GM12891 (cell line): ENCODE measurements around the gene PPARA.

ENCODE experiments used
- DNase-seq: peaks from one replicate; pipeline ENCODE4 v3.0.0; 2011; ENCODE audit warnings: low spot score; ENCODE audit not compliant: insufficient read length
- FAIRE-seq: peaks from 2 replicates; lab custom pipeline; 2011; peaks lifted over from hg19 to GRCh38; lab: Jason Lieb, UNC
- PAX5 ChIP-seq: IDR thresholded peaks from 2 replicates; pipeline ENCODE4 v1.6.1; 2011; ENCODE audit warnings: low read length, moderate library complexity, mild to moderate bottlenecking; ENCODE audit not compliant: insufficient read depth, severe bottlenecking
- POLR2A ChIP-seq: IDR thresholded peaks from 2 replicates; pipeline ENCODE4 v1.6.1; 2011; ENCODE audit warnings: low read depth, low read length, control low read depth
- POLR2AphosphoS5 ChIP-seq: IDR thresholded peaks from 2 replicates; pipeline ENCODE4 v1.6.1; 2011; ENCODE audit warnings: low read depth, low read length, control low read depth
- POU2F2 ChIP-seq: IDR thresholded peaks from 2 replicates; pipeline ENCODE4 v1.6.1; 2011; ENCODE audit warnings: low read depth, mild to moderate bottlenecking, control low read depth, low read length, moderate library complexity
- SPI1 ChIP-seq: IDR thresholded peaks from 2 replicates; pipeline ENCODE4 v1.6.1; 2011; ENCODE audit warnings: low read depth, low read length, control low read depth
- TAF1 ChIP-seq: IDR thresholded peaks from 2 replicates; pipeline ENCODE4 v1.6.1; 2011; ENCODE audit warnings: low read depth, low read length, control low read depth

PPARA gene

GRCh38 chr22:46240907-46241306 lies 90.6 kb downstream of the PPARA start:
- no peak for DNase-seq
- no peak for TF ChIP-seq POLR2A
- no peak for TF ChIP-seq PAX5
- TF ChIP-seq TAF1: no peak
- TF ChIP-seq POLR2AphosphoS5: no peak
- no peak for TF ChIP-seq SPI1
- TF ChIP-seq POU2F2: no peak
- FAIRE-seq: no peak

- DNase-seq (no peak), FAIRE-seq (no peak)
Measured at GRCh38 chr22:46241396-46242007, 91.2 kb downstream of the PPARA start.

GRCh38 chr22:46242076-46242475 lies 91.8 kb downstream of the PPARA start:
- FAIRE-seq (no peak), DNase-seq (no peak)
- TF ChIP-seq SPI1 (no peak), PAX5 (no peak), POLR2A (no peak), POU2F2 (no peak), TAF1 (no peak), POLR2AphosphoS5 (no peak)

More at GRCh38 chr22:46241396-46242007, 91.2 kb downstream of the PPARA start:
- TF ChIP-seq PAX5: no peak
- no peak for TF ChIP-seq POLR2AphosphoS5
- TF ChIP-seq POU2F2: no peak
- TF ChIP-seq SPI1: no peak
- TF ChIP-seq POLR2A: no peak
- no peak for TF ChIP-seq TAF1

- FAIRE-seq: no peak
- TF ChIP-seq PAX5 (no peak), POLR2A (no peak), POU2F2 (no peak), SPI1 (no peak), POLR2AphosphoS5 (no peak), TAF1 (no peak)
Measured at GRCh38 chr22:46244771-46245170, 94.4 kb downstream of the PPARA start.

GRCh38 chr22:46245511-46245910 lies 95.2 kb downstream of the PPARA start:
- DNase-seq: no peak
- no peak for FAIRE-seq
- TF ChIP-seq POLR2AphosphoS5 (no peak), SPI1 (no peak), POLR2A (no peak), TAF1 (no peak), PAX5 (no peak), POU2F2 (no peak)

More at GRCh38 chr22:46244771-46245170, 94.4 kb downstream of the PPARA start:
- no peak for DNase-seq

GRCh38 chr22:46246178-46246577 lies 95.9 kb downstream of the PPARA start:
- DNase-seq: no peak
- TF ChIP-seq POLR2AphosphoS5 (no peak), PAX5 (no peak), POLR2A (no peak), POU2F2 (no peak), SPI1 (no peak), TAF1 (no peak)
- FAIRE-seq: no peak

- DNase-seq (no peak), FAIRE-seq (no peak)
- no peak for TF ChIP-seq POU2F2
- no peak for TF ChIP-seq TAF1
- TF ChIP-seq PAX5: no peak
- TF ChIP-seq POLR2AphosphoS5: no peak
- no peak for TF ChIP-seq SPI1
- no peak for TF ChIP-seq POLR2A
Measured at GRCh38 chr22:46247443-46247975, 97.2 kb downstream of the PPARA start.

- TF ChIP-seq POU2F2 (no peak), POLR2A (peak; percentile 81), PAX5 (no peak), TAF1 (peak; percentile 79), POLR2AphosphoS5 (peak; percentile 85), SPI1 (no peak)
- FAIRE-seq (peak; percentile 100), DNase-seq (peak; percentile 95)
Measured at GRCh38 chr22:46250035-46250782, 99.9 kb downstream of the PPARA start, which contains the start of gene CDPF1. Gene CDPF1 (minus strand): TSS chr22:46250293. CDS start chr22:46248284, 2,009 bp downstream.

GRCh38 chr22:46250783-46251125 lies 100.4 kb downstream of the PPARA start:
- DNase-seq (peak; percentile 44), FAIRE-seq (no peak)
- TF ChIP-seq SPI1: no peak
- TF ChIP-seq POLR2AphosphoS5: no peak
- TF ChIP-seq TAF1: no peak
- TF ChIP-seq POU2F2: no peak
- TF ChIP-seq PAX5: no peak
- TF ChIP-seq POLR2A: no peak

GRCh38 chr22:46251266-46251665 lies 100.9 kb downstream of the PPARA start:
- DNase-seq: no peak
- FAIRE-seq: peak; percentile 75
- TF ChIP-seq PAX5: no peak
- TF ChIP-seq TAF1: no peak
- TF ChIP-seq POLR2AphosphoS5: no peak
- TF ChIP-seq SPI1: no peak
- no peak for TF ChIP-seq POU2F2
- TF ChIP-seq POLR2A: no peak
